A549 (cell line): ENCODE results near the gene RACGAP1.

ENCODE experiments used
- CTCF ChIP-seq: fragments of >200 bp; sonication (Bioruptor Twin); formaldehyde crosslinking; IDR thresholded peaks from 3 replicates; pipeline ENCODE4 v1.5.1; 2016
- HOXA7 ChIP-seq: fragments of 250-450 bp; sonication (Bioruptor Pico); IDR thresholded peaks from 2 replicates; pipeline ENCODE4 v1.5.0; 2020; ENCODE audit warnings: mild to moderate bottlenecking, moderate library complexity
- MAX ChIP-seq: IDR thresholded peaks from 2 replicates; pipeline ENCODE4 v1.6.1; 2012
- NFE2L2 ChIP-seq: fragments of 150-350 bp; conservative IDR thresholded peaks from 2 replicates; pipeline ENCODE4 v1.6.1; 2014; ENCODE audit warnings: low read length
- POLR2A ChIP-seq: IDR thresholded peaks from 2 replicates; pipeline ENCODE4 v1.6.1; 2012; ENCODE audit warnings: mild to moderate bottlenecking, low read length
- RARB ChIP-seq: fragments of 250-450 bp; sonication (Bioruptor Pico); IDR thresholded peaks from 2 replicates; pipeline ENCODE4 v1.8.0; 2021; ENCODE audit warnings: mild to moderate bottlenecking, moderate library complexity
- RFX5 ChIP-seq: fragments of 450-650 bp; IDR thresholded peaks from 2 replicates; pipeline ENCODE4 v1.7.1; 2014; ENCODE audit warnings: antibody characterized with exemption, mild to moderate bottlenecking, moderate library complexity
- SMC3 ChIP-seq: fragments of >200 bp; sonication (Bioruptor Twin); formaldehyde crosslinking; IDR thresholded peaks from 3 replicates; pipeline ENCODE4 v1.6.1; 2018; ENCODE audit warnings: inconsistent platforms
- TP53 ChIP-seq: fragments of 250-450 bp; sonication (Bioruptor Pico); IDR thresholded peaks from 2 replicates; pipeline ENCODE4 v1.5.0; 2021; ENCODE audit warnings: mild to moderate bottlenecking, moderate library complexity

DNA sequence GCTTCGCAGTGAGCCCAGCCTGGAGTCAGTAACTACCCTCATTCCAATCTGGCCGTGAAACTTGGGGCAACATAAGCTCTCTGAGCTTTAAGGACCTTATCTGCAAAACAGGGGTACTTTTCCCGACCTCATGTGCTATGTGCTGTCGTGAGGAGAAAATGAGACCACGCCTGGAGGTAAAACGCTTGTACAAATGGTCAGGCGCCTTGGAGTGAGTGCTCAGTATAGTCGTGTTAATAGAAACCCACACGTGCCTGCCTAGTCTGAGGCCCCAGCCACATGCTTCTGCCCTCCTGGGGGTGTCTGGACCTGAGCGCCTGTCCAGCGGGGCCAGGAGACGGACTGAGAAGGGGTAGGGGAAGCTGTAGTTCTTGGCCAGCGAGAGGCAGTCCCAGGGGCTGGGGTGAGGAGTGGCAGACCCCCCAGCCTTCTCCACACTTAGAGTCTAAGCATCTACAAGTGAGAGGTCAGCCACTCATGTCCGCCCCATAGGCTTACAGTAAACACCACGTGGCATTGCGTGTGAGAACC lies 58.7 kb downstream of the RACGAP1 start:
- TF ChIP-seq SMC3 = no peak
- TF ChIP-seq MAX = no peak
- no peak for TF ChIP-seq CTCF
- TF ChIP-seq TP53 (CRISPR knock-in tag) = no peak
- no peak for TF ChIP-seq POLR2A
- no peak for TF ChIP-seq HOXA7 (CRISPR knock-in tag)
- no peak for TF ChIP-seq RFX5
- no peak for TF ChIP-seq NFE2L2
- no peak for TF ChIP-seq RARB (CRISPR knock-in tag)
